ENCODE data around the gene RIC3.

The RIC3 gene

DNA sequence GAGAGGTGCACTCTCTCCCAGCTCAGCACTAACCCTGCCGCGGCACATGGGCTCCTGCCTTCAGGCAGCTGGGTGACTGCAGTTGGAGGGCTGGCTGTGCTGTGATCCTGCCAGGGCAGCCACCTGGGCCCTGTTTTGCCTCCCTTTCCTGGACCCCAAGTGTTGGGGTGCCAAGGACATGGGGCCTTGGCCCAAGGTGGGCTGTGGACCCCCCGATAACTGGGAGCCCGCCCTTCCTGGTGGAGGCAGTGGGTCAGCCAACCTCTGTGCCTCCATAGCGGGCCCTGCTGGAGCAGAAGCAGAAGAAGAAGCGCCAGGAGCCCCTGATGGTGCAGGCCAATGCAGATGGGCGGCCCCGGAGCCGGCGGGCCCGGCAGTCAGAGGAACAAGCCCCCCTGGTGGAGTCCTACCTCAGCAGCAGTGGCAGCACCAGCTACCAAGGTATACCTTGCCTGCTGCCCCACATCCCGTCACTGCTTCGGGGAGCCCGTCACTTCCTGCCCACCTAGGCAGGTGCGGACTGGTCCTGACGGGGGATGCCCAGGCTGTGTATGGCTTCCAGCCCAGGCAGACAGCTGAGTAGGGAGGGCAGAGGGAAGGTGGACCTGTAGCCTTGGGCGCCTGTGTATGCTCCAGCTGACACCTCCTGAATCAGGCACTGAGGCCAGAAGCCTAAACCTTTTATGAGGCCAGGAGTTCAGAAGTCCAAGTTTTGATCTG lies 78.9 kb downstream of the RIC3 start:
- Histone ChIP-seq H3K9me3 (ENCODE audit: control insufficient read depth, insufficient read depth, low read length) (no peaks in the 10 kb centered on the region), H4K20me1 (ENCODE audit: control insufficient read depth, insufficient read depth, low read depth, low read length) (no peaks in the 10 kb centered on the region), H3K27me3 (ENCODE audit: control insufficient read depth, low read length) (peaks cover 4% of the 10 kb centered on the region; the same call in 1 of the 2 replicates), H3K36me3 (ENCODE audit: control insufficient read depth, low read length) (no peaks in the 10 kb centered on the region), H3K27ac (ENCODE audit: low read depth, low read length) (no peak overlapping the region), H3K4me3 (ENCODE audit: low read length) (no peak overlapping the region), H3K4me2 (ENCODE audit: low read length) (no peak overlapping the region), H3K4me1 (ENCODE audit: control insufficient read depth, low read length) (peaks cover 5% of the 10 kb centered on the region), H3K9me2 (replicated peaks; ENCODE audit: control insufficient read depth, low read length) (no peaks in the 10 kb centered on the region), H3F3A (ENCODE audit: control insufficient read depth, insufficient read depth) (no peaks in the 10 kb centered on the region), H3K79me2 (ENCODE audit: control insufficient read depth, low read length) (no peaks in the 10 kb centered on the region)
- no peak for TF ChIP-seq CTCF (IDR thresholded peaks at IDR 0.05; ENCODE audit: low read depth, low read length, poor library complexity, severe bottlenecking)
- no peak for TF ChIP-seq EZH2phosphoT487 (IDR thresholded peaks at IDR 0.05; ENCODE audit: borderline replicate concordance, low read length)

GRCh38 chr11:8087756-8088155 lies 81.1 kb downstream of the RIC3 start:
- H3K4me2 ChIP-seq (ENCODE audit: low read length) = no peak overlapping the region

GRCh38 chr11:8087185-8087584 lies 81.6 kb downstream of the RIC3 start:
- H3K9me2 ChIP-seq (replicated peaks; ENCODE audit: control insufficient read depth, low read length) = no peaks in the 10 kb centered on the region
- no peaks in the 10 kb centered on the region for H3K79me2 ChIP-seq (ENCODE audit: control insufficient read depth, low read length)
- peaks cover 7% of the 10 kb centered on the region; the same call in 1 of the 2 replicates for H3K27me3 ChIP-seq (ENCODE audit: control insufficient read depth, low read length)
- no peaks in the 10 kb centered on the region for H3K9me3 ChIP-seq (ENCODE audit: control insufficient read depth, insufficient read depth, low read length)
- H3K27ac ChIP-seq (ENCODE audit: low read depth, low read length) = no peak overlapping the region
- TF ChIP-seq EZH2phosphoT487 (IDR thresholded peaks at IDR 0.05; ENCODE audit: borderline replicate concordance, low read length) (no peak), CTCF (IDR thresholded peaks at IDR 0.05; ENCODE audit: low read depth, low read length, poor library complexity, severe bottlenecking) (peak; percentile 9)
- H3K4me2 ChIP-seq (ENCODE audit: low read length) = no peak overlapping the region
- no peaks in the 10 kb centered on the region for H3K36me3 ChIP-seq (ENCODE audit: control insufficient read depth, low read length)
- H3F3A ChIP-seq (ENCODE audit: control insufficient read depth, insufficient read depth) = no peaks in the 10 kb centered on the region
- no peaks in the 10 kb centered on the region for H4K20me1 ChIP-seq (ENCODE audit: control insufficient read depth, insufficient read depth, low read depth, low read length)
- no peaks in the 10 kb centered on the region for H3K4me1 ChIP-seq (ENCODE audit: control insufficient read depth, low read length)
- H3K4me3 ChIP-seq (ENCODE audit: low read length) = no peak overlapping the region

More at GRCh38 chr11:8087756-8088155, 81.1 kb downstream of the RIC3 start:
- Histone ChIP-seq H3K79me2 (ENCODE audit: control insufficient read depth, low read length) (no peaks in the 10 kb centered on the region), H3K9me3 (ENCODE audit: control insufficient read depth, insufficient read depth, low read length) (no peaks in the 10 kb centered on the region), H3K27me3 (ENCODE audit: control insufficient read depth, low read length) (peaks cover 7% of the 10 kb centered on the region; the same call in 1 of the 2 replicates), H3K4me3 (ENCODE audit: low read length) (no peak overlapping the region), H4K20me1 (ENCODE audit: control insufficient read depth, insufficient read depth, low read depth, low read length) (no peaks in the 10 kb centered on the region), H3K27ac (ENCODE audit: low read depth, low read length) (no peak overlapping the region), H3K4me1 (ENCODE audit: control insufficient read depth, low read length) (peaks cover 5% of the 10 kb centered on the region), H3F3A (ENCODE audit: control insufficient read depth, insufficient read depth) (no peaks in the 10 kb centered on the region), H3K36me3 (ENCODE audit: control insufficient read depth, low read length) (no peaks in the 10 kb centered on the region), H3K9me2 (replicated peaks; ENCODE audit: control insufficient read depth, low read length) (no peaks in the 10 kb centered on the region)
- TF ChIP-seq EZH2phosphoT487 (IDR thresholded peaks at IDR 0.05; ENCODE audit: borderline replicate concordance, low read length) = no peak
- TF ChIP-seq CTCF (IDR thresholded peaks at IDR 0.05; ENCODE audit: low read depth, low read length, poor library complexity, severe bottlenecking) = no peak

Measured in DOHH2 (cell line).